HepG2 (cell line): ENCODE measurements around the gene IMMP1L. TPM values are rescaled to one million over a fixed set of nuclear protein-coding genes. Genes with fewer than 3 reads are reported as not detected.

Experiments used
- AGO1 ChIP-seq: fragments of 200-400 bp; formaldehyde crosslinking; IDR thresholded peaks from 2 replicates; pipeline ENCODE4 v1.6.1; 2017; ENCODE audit warnings: mild to moderate bottlenecking, low read depth, low read length, moderate library complexity; ENCODE audit not compliant: poor library complexity, severe bottlenecking
- FIP1L1 ChIP-seq: fragments of 200-400 bp; formaldehyde crosslinking; IDR thresholded peaks from 2 replicates; pipeline ENCODE4 v1.6.1; 2018; ENCODE audit warnings: low read depth, mild to moderate bottlenecking, low read length, moderate library complexity, borderline replicate concordance; ENCODE audit not compliant: insufficient read depth
- HMGA1 ChIP-seq: sonication (generic); formaldehyde crosslinking; conservative IDR thresholded peaks from 2 replicates; pipeline ENCODE4 v1.4.0; 2020; ENCODE audit warnings: missing genetic modification reagents
- KMT2B ChIP-seq: IDR thresholded peaks from 2 replicates; pipeline ENCODE4 v1.6.1; 2016; ENCODE audit warnings: missing genetic modification reagents, missing compliant biosample characterization
- MEIS2 ChIP-seq: sonication (generic); formaldehyde crosslinking; IDR thresholded peaks from 2 replicates; pipeline ENCODE4 v1.9.0; 2021; ENCODE audit warnings: mild to moderate bottlenecking, missing genetic modification reagents
- MIER3 ChIP-seq: IDR thresholded peaks from 2 replicates; pipeline ENCODE4 v1.6.1; 2016; ENCODE audit warnings: missing compliant biosample characterization, borderline replicate concordance
- RAD51 ChIP-seq: fragments of 450-650 bp; IDR thresholded peaks from 2 replicates; pipeline ENCODE4 v1.6.1; 2016; ENCODE audit warnings: borderline replicate concordance
- SAFB2 ChIP-seq: sonication (generic); formaldehyde crosslinking; IDR thresholded peaks from 2 replicates; pipeline ENCODE4 v1.5.1; 2020; ENCODE audit warnings: missing genetic modification reagents, low read depth, mild to moderate bottlenecking, borderline replicate concordance
- THAP11 ChIP-seq: IDR thresholded peaks from 2 replicates; pipeline ENCODE4 v1.6.1; 2016; ENCODE audit warnings: missing biosample characterization, missing genetic modification reagents
- UBTF ChIP-seq: sonication (generic); formaldehyde crosslinking; IDR thresholded peaks from 2 replicates; pipeline ENCODE4 v1.4.0; 2020; ENCODE audit warnings: mild to moderate bottlenecking, missing genetic modification reagents
- ZNF687 ChIP-seq: sonication (generic); formaldehyde crosslinking; IDR thresholded peaks from 2 replicates; pipeline ENCODE4 v1.5.1; 2020; ENCODE audit warnings: mild to moderate bottlenecking, missing genetic modification reagents, moderate library complexity
- polyA plus RNA-seq, 8 experiments: library from polyadenylated mRNA; depleted of rRNA in 3 of 8; stranded (reverse) in 7 of 8; unstranded in 1 of 8; fragments of >200 nt; fragmentation: Illumina TruSeq in 4 of 8; extraction: Trizol in 4 of 8; gene quantifications; 2 replicates each; pipeline versions ENCODE4 v1.2.1 to v1.2.3, GENCODE V29; 2011 to 2016; ENCODE audit warnings: low read depth in 4 of 8, missing spikeins in 1 of 8, mixed read lengths in 1 of 8; ENCODE audit not compliant: insufficient read depth in 1 of 8
- total RNA-seq, 5 experiments: library from RNA; depleted of rRNA; stranded (reverse); fragments of >200 nt; fragmentation: Illumina TruSeq; extraction: Trizol; gene quantifications; 2 replicates each; pipeline ENCODE4 v1.2.3, GENCODE V29; 2016; ENCODE audit warnings: low read depth in 1 of 5
- TF ChIP-seq, protein P1 (sequence below): sonication (generic); formaldehyde crosslinking; IDR thresholded peaks from 2 replicates; pipeline ENCODE4 v1.5.1; 2020; ENCODE audit warnings: missing genetic modification reagents, mild to moderate bottlenecking, borderline replicate concordance
- TF ChIP-seq, protein P2 (sequence below): sonication (generic); formaldehyde crosslinking; IDR thresholded peaks from 2 replicates; pipeline ENCODE4 v1.5.0; 2020; ENCODE audit warnings: missing genetic modification reagents
- TF ChIP-seq, protein P3 (sequence below): IDR thresholded peaks from 2 replicates; pipeline ENCODE4 v1.6.1; 2016; ENCODE audit warnings: low read depth
- TF ChIP-seq, protein P4 (sequence below): IDR thresholded peaks from 2 replicates; pipeline ENCODE4 v1.6.1; 2016; ENCODE audit warnings: missing biosample characterization, missing genetic modification reagents, low read depth

The IMMP1L gene
- total and polyA plus RNA-seq, 2 of the 13 experiments (the other 11 are each of a cell fraction or from before 2014, with no cell fraction given): 42.4 to 57.9 TPM

DNA sequence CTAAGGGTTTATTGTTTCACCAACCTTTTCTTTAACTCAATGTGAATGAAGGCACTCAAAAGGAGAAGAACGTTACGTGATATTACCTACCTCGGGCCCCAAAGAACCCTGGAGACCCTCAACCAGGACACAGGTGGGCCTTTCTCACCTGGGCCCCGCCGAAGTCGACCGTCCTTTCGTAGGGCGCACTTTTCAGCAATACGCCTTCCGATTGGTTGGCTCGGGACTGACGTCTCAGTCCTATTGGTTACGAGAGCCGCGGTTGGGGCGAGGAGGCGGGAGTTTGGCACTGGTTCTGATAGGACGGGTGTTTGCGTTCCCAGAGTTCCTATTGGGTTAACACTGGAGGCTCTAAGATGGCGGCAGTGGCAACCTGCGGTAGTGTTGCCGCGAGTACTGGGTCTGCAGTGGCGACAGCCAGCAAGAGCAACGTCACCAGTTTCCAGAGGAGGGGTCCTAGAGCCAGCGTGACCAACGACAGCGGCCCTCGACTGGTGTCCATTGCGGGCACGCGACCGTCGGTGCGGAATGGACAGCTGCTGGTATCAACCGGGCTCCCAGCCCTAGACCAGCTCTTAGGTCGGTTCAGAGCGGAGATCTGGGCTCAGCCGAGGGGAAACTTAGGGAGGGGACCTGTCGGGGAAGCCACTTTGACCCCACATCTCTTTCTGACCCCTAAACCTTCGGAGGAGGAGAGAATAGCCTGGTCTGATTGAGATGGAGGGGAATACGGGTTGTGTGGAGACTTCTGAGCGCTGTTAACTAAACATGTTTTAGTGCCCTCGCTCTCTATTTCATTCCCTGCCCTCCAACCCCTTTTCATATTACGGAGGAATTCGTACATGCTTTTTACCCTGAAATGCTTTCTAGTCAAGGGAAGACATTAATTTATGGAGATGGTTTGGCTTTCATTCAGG lies at the start of gene IMMP1L, which contains the start of gene ELP4 (continued):
- TF ChIP-seq, protein P1, sequence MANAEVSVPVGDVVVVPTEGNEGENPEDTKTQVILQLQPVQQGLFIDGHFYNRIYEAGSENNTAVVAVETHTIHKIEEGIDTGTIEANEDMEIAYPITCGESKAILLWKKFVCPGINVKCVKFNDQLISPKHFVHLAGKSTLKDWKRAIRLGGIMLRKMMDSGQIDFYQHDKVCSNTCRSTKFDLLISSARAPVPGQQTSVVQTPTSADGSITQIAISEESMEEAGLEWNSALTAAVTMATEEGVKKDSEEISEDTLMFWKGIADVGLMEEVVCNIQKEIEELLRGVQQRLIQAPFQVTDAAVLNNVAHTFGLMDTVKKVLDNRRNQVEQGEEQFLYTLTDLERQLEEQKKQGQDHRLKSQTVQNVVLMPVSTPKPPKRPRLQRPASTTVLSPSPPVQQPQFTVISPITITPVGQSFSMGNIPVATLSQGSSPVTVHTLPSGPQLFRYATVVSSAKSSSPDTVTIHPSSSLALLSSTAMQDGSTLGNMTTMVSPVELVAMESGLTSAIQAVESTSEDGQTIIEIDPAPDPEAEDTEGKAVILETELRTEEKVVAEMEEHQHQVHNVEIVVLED (CRISPR knock-in tag): peak; percentile 86
- TF ChIP-seq MIER3: no peak; the same call in 1 of the 2 replicates
- no peak for TF ChIP-seq AGO1
- TF ChIP-seq UBTF: peak; percentile 87
- peak; percentile 98 for TF ChIP-seq KMT2B
- TF ChIP-seq SAFB2: no peak
- TF ChIP-seq ZNF687 (CRISPR knock-in tag): peak; percentile 92
- TF ChIP-seq, protein P2, sequence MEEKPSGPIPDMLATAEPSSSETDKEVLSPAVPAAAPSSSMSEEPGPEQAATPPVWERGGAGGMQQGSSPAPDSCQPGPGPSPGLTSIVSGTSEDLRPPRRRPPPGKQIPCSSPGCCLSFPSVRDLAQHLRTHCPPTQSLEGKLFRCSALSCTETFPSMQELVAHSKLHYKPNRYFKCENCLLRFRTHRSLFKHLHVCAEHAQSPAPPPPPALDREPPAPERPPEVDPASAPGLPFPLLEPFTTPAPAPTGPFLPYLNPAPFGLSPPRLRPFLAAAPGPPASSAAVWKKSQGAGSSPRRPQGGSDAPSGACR (CRISPR knock-in tag): no peak
- no peak for TF ChIP-seq MEIS2 (CRISPR knock-in tag)
- no peak for TF ChIP-seq FIP1L1
- no peak for TF ChIP-seq RAD51
- TF ChIP-seq, protein P3, sequence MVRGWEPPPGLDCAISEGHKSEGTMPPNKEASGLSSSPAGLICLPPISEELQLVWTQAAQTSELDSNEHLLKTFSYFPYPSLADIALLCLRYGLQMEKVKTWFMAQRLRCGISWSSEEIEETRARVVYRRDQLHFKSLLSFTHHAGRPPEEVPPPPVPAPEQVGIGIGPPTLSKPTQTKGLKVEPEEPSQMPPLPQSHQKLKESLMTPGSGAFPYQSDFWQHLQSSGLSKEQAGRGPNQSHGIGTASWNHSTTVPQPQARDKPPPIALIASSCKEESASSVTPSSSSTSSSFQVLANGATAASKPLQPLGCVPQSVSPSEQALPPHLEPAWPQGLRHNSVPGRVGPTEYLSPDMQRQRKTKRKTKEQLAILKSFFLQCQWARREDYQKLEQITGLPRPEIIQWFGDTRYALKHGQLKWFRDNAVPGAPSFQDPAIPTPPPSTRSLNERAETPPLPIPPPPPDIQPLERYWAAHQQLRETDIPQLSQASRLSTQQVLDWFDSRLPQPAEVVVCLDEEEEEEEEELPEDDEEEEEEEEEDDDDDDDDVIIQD: no peak; the same call in 1 of the 2 replicates
- TF ChIP-seq HMGA1 (CRISPR knock-in tag): no peak
- peak; percentile 85 for TF ChIP-seq THAP11 (CRISPR knock-in tag)
- TF ChIP-seq, protein P4, sequence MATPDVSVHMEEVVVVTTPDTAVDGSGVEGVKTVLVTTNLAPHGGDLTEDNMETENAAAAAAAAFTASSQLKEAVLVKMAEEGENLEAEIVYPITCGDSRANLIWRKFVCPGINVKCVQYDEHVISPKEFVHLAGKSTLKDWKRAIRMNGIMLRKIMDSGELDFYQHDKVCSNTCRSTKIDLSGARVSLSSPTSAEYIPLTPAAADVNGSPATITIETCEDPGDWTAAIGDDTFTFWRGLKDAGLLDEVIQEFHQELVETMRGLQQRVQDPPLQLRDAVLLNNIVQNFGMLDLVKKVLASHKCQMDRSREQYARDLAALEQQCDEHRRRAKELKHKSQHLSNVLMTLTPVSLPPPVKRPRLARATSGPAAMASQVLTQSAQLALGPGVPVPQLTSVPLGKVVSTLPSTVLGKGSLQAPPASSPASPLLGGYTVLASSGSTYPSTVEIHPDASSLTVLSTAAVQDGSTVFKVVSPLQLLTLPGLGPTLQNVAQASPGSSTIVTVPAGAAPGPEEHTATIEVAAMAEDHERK (CRISPR knock-in tag): 0 out of 2 replicates have a peak, but pooled peaks have one; percentile 49
